ENCODE results near the gene ADAMTS4. TPM values are rescaled to one million over a fixed set of nuclear protein-coding genes. Genes with fewer than 3 reads are reported as not detected.

ADAMTS4 gene
- total and polyA plus RNA-seq, 9 of the 15 experiments (the other 6 are each of a cell fraction or from before 2014, with no cell fraction given), result 0.07 to 3.7 (median 0.41) TPM

DNA sequence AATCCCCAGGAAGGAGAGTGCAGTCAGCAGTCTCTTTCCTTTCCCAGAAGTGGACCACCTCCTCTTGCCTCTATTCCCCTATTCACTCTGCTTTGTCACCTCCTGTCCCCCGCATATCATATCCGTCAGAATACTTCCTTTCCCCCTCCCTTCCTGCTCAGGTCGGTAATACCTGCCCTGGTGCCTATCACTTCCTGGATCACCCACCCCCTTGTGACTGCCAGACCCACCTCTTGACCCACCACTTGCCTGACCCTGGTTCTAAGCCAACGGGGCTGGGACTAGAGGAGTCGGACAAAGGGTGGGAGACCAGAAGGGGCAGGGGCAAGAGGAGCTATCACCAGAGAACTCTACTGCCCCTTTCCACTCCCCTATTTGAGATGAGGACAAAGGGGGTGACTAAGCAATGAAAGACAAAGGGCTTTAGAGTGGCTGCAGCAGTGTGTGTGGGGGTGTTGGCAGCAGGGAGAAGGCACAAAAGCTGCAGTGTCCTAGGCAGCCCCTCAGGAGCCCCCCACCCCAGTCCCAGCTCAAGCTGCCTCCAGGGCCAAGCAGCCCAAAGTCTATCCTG is 1.7 kb upstream of the ADAMTS4 start (continued):
- TF ChIP-seq, protein P1, sequence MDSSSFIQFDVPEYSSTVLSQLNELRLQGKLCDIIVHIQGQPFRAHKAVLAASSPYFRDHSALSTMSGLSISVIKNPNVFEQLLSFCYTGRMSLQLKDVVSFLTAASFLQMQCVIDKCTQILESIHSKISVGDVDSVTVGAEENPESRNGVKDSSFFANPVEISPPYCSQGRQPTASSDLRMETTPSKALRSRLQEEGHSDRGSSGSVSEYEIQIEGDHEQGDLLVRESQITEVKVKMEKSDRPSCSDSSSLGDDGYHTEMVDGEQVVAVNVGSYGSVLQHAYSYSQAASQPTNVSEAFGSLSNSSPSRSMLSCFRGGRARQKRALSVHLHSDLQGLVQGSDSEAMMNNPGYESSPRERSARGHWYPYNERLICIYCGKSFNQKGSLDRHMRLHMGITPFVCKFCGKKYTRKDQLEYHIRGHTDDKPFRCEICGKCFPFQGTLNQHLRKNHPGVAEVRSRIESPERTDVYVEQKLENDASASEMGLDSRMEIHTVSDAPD (CRISPR knock-in tag; IDR thresholded peaks at IDR 0.05), result no peak
- TF ChIP-seq FOS (IDR thresholded peaks at IDR 0.05; ENCODE audit: extremely low read depth, insufficient read length) (no peak), C11orf30 (IDR thresholded peaks at IDR 0.05; ENCODE audit: low read depth) (peak; percentile 58), POLR2B (IDR thresholded peaks at IDR 0.05; ENCODE audit: low read depth, partially characterized antibody) (peak; percentile 39), SOX6 (IDR thresholded peaks at IDR 0.05) (peak; percentile 72), KLF16 (IDR thresholded peaks at IDR 0.05) (no peak)
- TF ChIP-seq, protein P2, sequence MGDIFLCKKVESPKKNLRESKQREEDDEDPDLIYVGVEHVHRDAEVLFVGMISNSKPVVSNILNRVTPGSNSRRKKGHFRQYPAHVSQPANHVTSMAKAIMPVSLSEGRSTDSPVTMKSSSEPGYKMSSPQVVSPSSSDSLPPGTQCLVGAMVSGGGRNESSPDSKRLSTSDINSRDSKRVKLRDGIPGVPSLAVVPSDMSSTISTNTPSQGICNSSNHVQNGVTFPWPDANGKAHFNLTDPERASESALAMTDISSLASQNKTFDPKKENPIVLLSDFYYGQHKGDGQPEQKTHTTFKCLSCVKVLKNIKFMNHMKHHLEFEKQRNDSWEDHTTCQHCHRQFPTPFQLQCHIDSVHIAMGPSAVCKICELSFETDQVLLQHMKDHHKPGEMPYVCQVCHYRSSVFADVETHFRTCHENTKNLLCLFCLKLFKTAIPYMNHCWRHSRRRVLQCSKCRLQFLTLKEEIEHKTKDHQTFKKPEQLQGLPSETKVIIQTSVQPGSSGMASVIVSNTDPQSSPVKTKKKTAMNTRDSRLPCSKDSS (IDR thresholded peaks at IDR 0.05; ENCODE audit: low read depth, partially characterized antibody), result no peak
- TF ChIP-seq, protein P3, sequence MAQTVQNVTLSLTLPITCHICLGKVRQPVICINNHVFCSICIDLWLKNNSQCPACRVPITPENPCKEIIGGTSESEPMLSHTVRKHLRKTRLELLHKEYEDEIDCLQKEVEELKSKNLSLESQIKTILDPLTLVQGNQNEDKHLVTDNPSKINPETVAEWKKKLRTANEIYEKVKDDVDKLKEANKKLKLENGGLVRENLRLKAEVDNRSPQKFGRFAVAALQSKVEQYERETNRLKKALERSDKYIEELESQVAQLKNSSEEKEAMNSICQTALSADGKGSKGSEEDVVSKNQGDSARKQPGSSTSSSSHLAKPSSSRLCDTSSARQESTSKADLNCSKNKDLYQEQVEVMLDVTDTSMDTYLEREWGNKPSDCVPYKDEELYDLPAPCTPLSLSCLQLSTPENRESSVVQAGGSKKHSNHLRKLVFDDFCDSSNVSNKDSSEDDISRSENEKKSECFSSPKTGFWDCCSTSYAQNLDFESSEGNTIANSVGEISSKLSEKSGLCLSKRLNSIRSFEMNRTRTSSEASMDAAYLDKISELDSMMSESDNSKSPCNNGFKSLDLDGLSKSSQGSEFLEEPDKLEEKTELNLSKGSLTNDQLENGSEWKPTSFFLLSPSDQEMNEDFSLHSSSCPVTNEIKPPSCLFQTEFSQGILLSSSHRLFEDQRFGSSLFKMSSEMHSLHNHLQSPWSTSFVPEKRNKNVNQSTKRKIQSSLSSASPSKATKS (CRISPR knock-in tag; IDR thresholded peaks at IDR 0.05), result no peak
